H1 (cell line): ENCODE data around the gene CYB561D2. TPM values are rescaled to one million over a fixed set of nuclear protein-coding genes. Genes with fewer than 3 reads are reported as not detected.

Experiments
- ATF3 ChIP-seq: IDR thresholded peaks from 2 replicates; pipeline ENCODE4 v1.6.1; 2011; ENCODE audit warnings: low read depth, mild to moderate bottlenecking, low read length; ENCODE audit not compliant: insufficient read depth
- CBX5 ChIP-seq: fragments of 300-800, 300-1000 bp; sonication (generic); IDR thresholded peaks from 2 replicates; pipeline ENCODE4 v1.7.1; 2016; ENCODE audit warnings: antibody characterized with exemption, low read length, low read depth
- CEBPB ChIP-seq: IDR thresholded peaks from 2 replicates; pipeline ENCODE4 v1.6.1; 2012; ENCODE audit warnings: low read depth, low read length
- CHD2 ChIP-seq: IDR thresholded peaks from 2 replicates; pipeline ENCODE4 v1.6.1; 2012; ENCODE audit warnings: low read length, improper control_type of control experiment
- FOSL1 ChIP-seq: IDR thresholded peaks from 2 replicates; pipeline ENCODE4 v1.6.1; 2011; ENCODE audit warnings: mild to moderate bottlenecking, low read depth, low read length, moderate library complexity; ENCODE audit not compliant: insufficient read depth
- GABPA ChIP-seq: IDR thresholded peaks from 2 replicates; pipeline ENCODE4 v1.6.1; 2011; ENCODE audit warnings: mild to moderate bottlenecking, low read length, moderate library complexity, borderline replicate concordance; ENCODE audit not compliant: insufficient read depth
- HDAC2 ChIP-seq, 2 experiments: fragments of 300-600 bp in 1 of 2; sonication (generic) in 1 of 2; IDR thresholded peaks; 2 replicates each; pipeline ENCODE4 v1.6.1; 2011 to 2012; ENCODE audit warnings: low read depth in 2 of 2, low read length in 2 of 2, mild to moderate bottlenecking in 2 of 2, moderate library complexity in 2 of 2, borderline replicate concordance in 1 of 2, inconsistent platforms in 1 of 2
- MAFK ChIP-seq: IDR thresholded peaks from 2 replicates; pipeline ENCODE4 v1.6.1; 2012; ENCODE audit warnings: low read depth, mild to moderate bottlenecking, improper control_type of control experiment, low read length
- POU5F1 ChIP-seq: IDR thresholded peaks from 2 replicates; pipeline ENCODE4 v1.6.1; 2011; ENCODE audit warnings: low read depth, mild to moderate bottlenecking, low read length, moderate library complexity
- SAP30 ChIP-seq: fragments of 300-600 bp; sonication (generic); IDR thresholded peaks from 2 replicates; pipeline ENCODE4 v1.7.1; 2012; ENCODE audit warnings: low read length, moderate library complexity, mild to moderate bottlenecking, inconsistent platforms; ENCODE audit not compliant: insufficient read depth, insufficient replicate concordance
- SP1 ChIP-seq: IDR thresholded peaks from 2 replicates; pipeline ENCODE4 v1.6.1; 2011; ENCODE audit warnings: low read depth, low read length
- SP4 ChIP-seq: IDR thresholded peaks from 2 replicates; pipeline ENCODE4 v1.6.1; 2012; ENCODE audit warnings: low read length, inconsistent platforms
- TCF12 ChIP-seq: IDR thresholded peaks from 2 replicates; pipeline ENCODE4 v1.6.1; 2011; ENCODE audit warnings: low read depth, mild to moderate bottlenecking, low read length
- USF2 ChIP-seq: IDR thresholded peaks from 2 replicates; pipeline ENCODE4 v1.6.1; 2011; ENCODE audit warnings: low read length, improper control_type of control experiment
- polyA plus RNA-seq, 7 experiments: library from polyadenylated mRNA; depleted of rRNA in 3 of 7; stranded (reverse) in 5 of 7; unstranded in 2 of 7; fragments of >200 nt in 5 of 7; fragments of 200-250 nt in 2 of 7; gene quantifications; 1 replicate in 5 of 7; 2 replicates in 1 of 7; 4 replicates in 1 of 7; pipeline versions ENCODE4 v1.2.1 to v1.2.3, GENCODE V29; 2011 to 2013; ENCODE audit warnings: missing spikeins in 2 of 7, mixed read lengths in 2 of 7
- total RNA-seq: library from RNA; stranded (reverse); fragmentation: NEBNext Ultra II Directional; extraction: Animal tissue kit (Norgen Biotek cat#: 25700); gene quantifications from 2 replicates; pipeline ENCODE4 v1.2.1, GENCODE V29; 2021

Gene CYB561D2
- total and polyA plus RNA-seq, 2 of the 8 experiments (the other 6 are each of a cell fraction or from before 2014, with no cell fraction given) = 9.8 to 34.0 TPM

- TF ChIP-seq CEBPB = no peak
- TF ChIP-seq USF2 = no peak
- TF ChIP-seq ATF3 = no peak
- TF ChIP-seq HDAC2 (IDR thresholded peaks at IDR 0.05; ENCODE audit: borderline replicate concordance in 1 of 2, low read depth in 2 of 2, low read length in 2 of 2) = no peak
- TF ChIP-seq MAFK = no peak
- no peak for TF ChIP-seq FOSL1
- TF ChIP-seq SAP30 = no peak
- no peak; the same call in 1 of the 2 replicates for TF ChIP-seq GABPA
- TF ChIP-seq CHD2 = no peak
- no peak for TF ChIP-seq SP4
- no peak for TF ChIP-seq POU5F1
- no peak for TF ChIP-seq TCF12
- TF ChIP-seq SP1 = no peak
- no peak for TF ChIP-seq CBX5
Observed at GRCh38 chr3:50324351-50325112, 26.1 kb upstream of the CYB561D2 start (continued).
